ENCODE results near the gene INSYN2B. TPM values are rescaled to one million over a fixed set of nuclear protein-coding genes. Genes with fewer than 3 reads are reported as not detected.

The INSYN2B gene
- total RNA-seq, 1 experiment from 2014 or later, result not detected

DNA sequence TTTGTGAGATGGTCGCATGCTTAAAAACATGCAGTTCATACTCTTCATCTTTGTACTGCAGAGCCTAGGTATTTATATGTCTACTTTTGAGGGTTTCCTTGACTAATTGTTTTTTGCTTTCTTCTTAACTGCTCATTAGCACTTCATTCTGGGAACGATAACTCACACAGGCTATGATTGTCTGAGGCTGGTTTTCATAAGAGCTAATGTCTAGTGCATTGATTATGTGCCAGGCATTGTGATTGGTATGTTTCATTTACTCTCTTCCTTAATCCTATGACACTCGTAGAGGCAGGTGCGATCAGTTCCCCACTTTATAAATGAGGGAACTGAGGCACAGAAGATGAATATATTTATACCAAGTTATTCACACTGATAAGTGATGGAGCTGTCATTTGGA is 93.6 kb downstream of the INSYN2B start:
- no peaks in the 10 kb centered on the region for H3K36me3 ChIP-seq (ENCODE audit: control insufficient read depth in 1 of 2, insufficient read depth in 2 of 2, low read length in 2 of 2)
- BruUV-seq (replicated peaks), result no TSS peak
- H3K9ac ChIP-seq (ENCODE audit: low read length), result no peak overlapping the region
- H3K27ac ChIP-seq (ENCODE audit: low read depth, low read length), result no peak overlapping the region
- H3K79me2 ChIP-seq (ENCODE audit: insufficient read depth, low read length), result no peaks in the 10 kb centered on the region
- H3K4me1 ChIP-seq (ENCODE audit: control insufficient read depth in 1 of 2, insufficient read depth in 2 of 2, low read length in 2 of 2), result no peaks in the 10 kb centered on the region
- ChIA-PET POLR2A (no interaction called here), RAD21 (ENCODE audit: low non-redundant PET in 1 of 2, low total read pairs in 2 of 2, uncharacterized antibody in 2 of 2, unreplicated experiment in 2 of 2) (no interaction called here), CTCF (no interaction called here)
- intact Hi-C loops (cut with micrococcal nuclease), result no loop called here
- ATAC-seq (no peak), DNase-seq (ENCODE audit: low read depth, low spot score) (no peak)
- no peak overlapping the region for H3K4me2 ChIP-seq (ENCODE audit: low read length)
- no peaks in the 10 kb centered on the region for H3K9me2 ChIP-seq (ENCODE audit: insufficient read depth)
- no peaks in the 10 kb centered on the region for H4K20me1 ChIP-seq (ENCODE audit: insufficient read depth)
- H3K27me3 ChIP-seq (ENCODE audit: insufficient read depth, low read length), result peaks cover 4% of the 10 kb centered on the region; the same call in 1 of the 2 replicates
- H3K9me3 ChIP-seq (ENCODE audit: control insufficient read depth in 1 of 2, insufficient read depth in 1 of 2, low read depth in 1 of 2, low read length in 2 of 2), result no peaks in the 10 kb centered on the region
- no peak overlapping the region for H3K4me3 ChIP-seq (replicated peaks in 1 of 2; ENCODE audit: low read depth in 1 of 2, low read length in 2 of 2)
- H2AFZ ChIP-seq (ENCODE audit: low read depth, low read length, poor library complexity, severe bottlenecking), result no peak overlapping the region
- TF ChIP-seq, protein P1, sequence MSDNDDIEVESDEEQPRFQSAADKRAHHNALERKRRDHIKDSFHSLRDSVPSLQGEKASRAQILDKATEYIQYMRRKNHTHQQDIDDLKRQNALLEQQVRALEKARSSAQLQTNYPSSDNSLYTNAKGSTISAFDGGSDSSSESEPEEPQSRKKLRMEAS (IDR thresholded peaks at IDR 0.05), result no peak
- TF ChIP-seq EZH2phosphoT487 (IDR thresholded peaks at IDR 0.05; ENCODE audit: borderline replicate concordance) (no peak), JUND (IDR thresholded peaks at IDR 0.05) (no peak), ZFX (IDR thresholded peaks at IDR 0.05) (no peak), ELF1 (IDR thresholded peaks at IDR 0.05; ENCODE audit: borderline replicate concordance, low read depth) (no peak), RAD21 (IDR thresholded peaks at IDR 0.05; ENCODE audit: low read depth) (no peak), POLR2A (IDR thresholded peaks at IDR 0.05; ENCODE audit: borderline replicate concordance, extremely low read depth, insufficient read depth, insufficient read length) (no peak), ZNF274 (IDR thresholded peaks at IDR 0.05; ENCODE audit: low read depth, low read length) (no peak), SRF (IDR thresholded peaks at IDR 0.05; ENCODE audit: low read depth) (no peak), EZH2 (IDR thresholded peaks at IDR 0.05) (no peak), SIN3A (IDR thresholded peaks at IDR 0.05; ENCODE audit: low read depth) (no peak)
- TF ChIP-seq, protein P2, sequence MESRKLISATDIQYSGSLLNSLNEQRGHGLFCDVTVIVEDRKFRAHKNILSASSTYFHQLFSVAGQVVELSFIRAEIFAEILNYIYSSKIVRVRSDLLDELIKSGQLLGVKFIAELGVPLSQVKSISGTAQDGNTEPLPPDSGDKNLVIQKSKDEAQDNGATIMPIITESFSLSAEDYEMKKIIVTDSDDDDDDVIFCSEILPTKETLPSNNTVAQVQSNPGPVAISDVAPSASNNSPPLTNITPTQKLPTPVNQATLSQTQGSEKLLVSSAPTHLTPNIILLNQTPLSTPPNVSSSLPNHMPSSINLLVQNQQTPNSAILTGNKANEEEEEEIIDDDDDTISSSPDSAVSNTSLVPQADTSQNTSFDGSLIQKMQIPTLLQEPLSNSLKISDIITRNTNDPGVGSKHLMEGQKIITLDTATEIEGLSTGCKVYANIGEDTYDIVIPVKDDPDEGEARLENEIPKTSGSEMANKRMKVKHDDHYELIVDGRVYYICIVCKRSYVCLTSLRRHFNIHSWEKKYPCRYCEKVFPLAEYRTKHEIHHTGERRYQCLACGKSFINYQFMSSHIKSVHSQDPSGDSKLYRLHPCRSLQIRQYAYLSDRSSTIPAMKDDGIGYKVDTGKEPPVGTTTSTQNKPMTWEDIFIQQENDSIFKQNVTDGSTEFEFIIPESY (IDR thresholded peaks at IDR 0.05; ENCODE audit: extremely low read depth, insufficient replicate concordance, low read length), result no peak
